ENCODE data around the gene SUSD3.

DNA sequence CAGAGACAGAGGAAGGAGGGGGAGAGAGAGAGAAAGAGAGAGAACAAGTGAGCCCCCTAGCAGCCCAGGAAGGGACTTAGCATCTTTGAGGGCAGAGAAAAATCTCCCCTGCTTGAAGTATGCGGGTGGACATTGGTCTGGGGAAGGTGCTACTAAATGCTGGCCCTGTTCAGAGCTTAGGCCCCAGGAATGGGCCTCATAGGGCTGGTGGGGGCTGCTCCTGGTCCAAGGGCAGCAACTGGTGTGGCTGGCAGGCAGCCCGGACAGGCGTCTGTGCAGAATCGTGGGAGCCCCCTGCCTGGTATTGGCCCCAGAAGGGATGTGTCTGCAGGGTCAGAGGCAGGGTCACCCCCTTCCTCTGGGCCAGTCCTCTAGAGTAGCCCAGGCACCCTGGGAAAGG lies 47.8 kb upstream of the SUSD3 start:
- no peak for TF ChIP-seq POLR2A (IDR thresholded peaks at IDR 0.05)
- TF ChIP-seq, protein P1, sequence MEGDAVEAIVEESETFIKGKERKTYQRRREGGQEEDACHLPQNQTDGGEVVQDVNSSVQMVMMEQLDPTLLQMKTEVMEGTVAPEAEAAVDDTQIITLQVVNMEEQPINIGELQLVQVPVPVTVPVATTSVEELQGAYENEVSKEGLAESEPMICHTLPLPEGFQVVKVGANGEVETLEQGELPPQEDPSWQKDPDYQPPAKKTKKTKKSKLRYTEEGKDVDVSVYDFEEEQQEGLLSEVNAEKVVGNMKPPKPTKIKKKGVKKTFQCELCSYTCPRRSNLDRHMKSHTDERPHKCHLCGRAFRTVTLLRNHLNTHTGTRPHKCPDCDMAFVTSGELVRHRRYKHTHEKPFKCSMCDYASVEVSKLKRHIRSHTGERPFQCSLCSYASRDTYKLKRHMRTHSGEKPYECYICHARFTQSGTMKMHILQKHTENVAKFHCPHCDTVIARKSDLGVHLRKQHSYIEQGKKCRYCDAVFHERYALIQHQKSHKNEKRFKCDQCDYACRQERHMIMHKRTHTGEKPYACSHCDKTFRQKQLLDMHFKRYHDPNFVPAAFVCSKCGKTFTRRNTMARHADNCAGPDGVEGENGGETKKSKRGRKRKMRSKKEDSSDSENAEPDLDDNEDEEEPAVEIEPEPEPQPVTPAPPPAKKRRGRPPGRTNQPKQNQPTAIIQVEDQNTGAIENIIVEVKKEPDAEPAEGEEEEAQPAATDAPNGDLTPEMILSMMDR (IDR thresholded peaks at IDR 0.05): no peak
